Activated CD4-positive, alpha-beta T cell treated with anti-CD3 and anti-CD28 coated beads, Interleukin-2, amount 50 U/mL, for 24 hours (primary cell): ENCODE measurements around the gene SPTB.

Source experiments
- DNase-seq, 2 donors: peaks; one replicate each; pipeline ENCODE4 v3.0.0-alpha.2; 2020; ENCODE audit warnings: low read depth in 1 of 2, low spot score in 1 of 2

The SPTB gene

GRCh38 chr14:64698903-64699302, 180.8 kb downstream of the SPTB start:
- DNase-seq, result no peak

- no peak for DNase-seq
Observed at GRCh38 chr14:64696355-64696857, 183.3 kb downstream of the SPTB start.
